ENCODE data around the gene CBX2. TPM values are rescaled to one million over a fixed set of nuclear protein-coding genes. Genes with fewer than 3 reads are reported as not detected.
A peak's percentile ranks its signal among the peaks of the same experiment; 100 is the strongest.

Gene CBX2
- polyA plus RNA-seq, 2 of the 4 experiments (the other 2 are of a cell fraction), result 7.4 to 16.4 TPM

GRCh38 chr17:79777120-79777893 is 641 bp upstream of the CBX2 start (continued):
- no peak for TF ChIP-seq FOXS1 (CRISPR knock-in tag; IDR thresholded peaks at IDR 0.05)
- peak; percentile 68; the same call in 1 of the 2 replicates for TF ChIP-seq PHF8 (IDR thresholded peaks at IDR 0.05; ENCODE audit: borderline replicate concordance, low read depth)
- TF ChIP-seq, protein P1, sequence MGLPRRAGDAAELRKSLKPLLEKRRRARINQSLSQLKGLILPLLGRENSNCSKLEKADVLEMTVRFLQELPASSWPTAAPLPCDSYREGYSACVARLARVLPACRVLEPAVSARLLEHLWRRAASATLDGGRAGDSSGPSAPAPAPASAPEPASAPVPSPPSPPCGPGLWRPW (IDR thresholded peaks at IDR 0.05), result no peak
- TF ChIP-seq MAZ (IDR thresholded peaks at IDR 0.05; ENCODE audit: borderline replicate concordance, low read depth, low read length), result no peak
- no peak for TF ChIP-seq CEBPB (IDR thresholded peaks at IDR 0.05)
- TF ChIP-seq NPAS2 (CRISPR knock-in tag; IDR thresholded peaks at IDR 0.05; ENCODE audit: borderline replicate concordance), result no peak
- TF ChIP-seq REST (IDR thresholded peaks at IDR 0.05), result no peak
- TF ChIP-seq, protein P2, sequence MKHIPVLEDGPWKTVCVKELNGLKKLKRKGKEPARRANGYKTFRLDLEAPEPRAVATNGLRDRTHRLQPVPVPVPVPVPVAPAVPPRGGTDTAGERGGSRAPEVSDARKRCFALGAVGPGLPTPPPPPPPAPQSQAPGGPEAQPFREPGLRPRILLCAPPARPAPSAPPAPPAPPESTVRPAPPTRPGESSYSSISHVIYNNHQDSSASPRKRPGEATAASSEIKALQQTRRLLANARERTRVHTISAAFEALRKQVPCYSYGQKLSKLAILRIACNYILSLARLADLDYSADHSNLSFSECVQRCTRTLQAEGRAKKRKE (CRISPR knock-in tag; IDR thresholded peaks at IDR 0.05; ENCODE audit: low read depth), result no peak
- TF ChIP-seq, protein P3, sequence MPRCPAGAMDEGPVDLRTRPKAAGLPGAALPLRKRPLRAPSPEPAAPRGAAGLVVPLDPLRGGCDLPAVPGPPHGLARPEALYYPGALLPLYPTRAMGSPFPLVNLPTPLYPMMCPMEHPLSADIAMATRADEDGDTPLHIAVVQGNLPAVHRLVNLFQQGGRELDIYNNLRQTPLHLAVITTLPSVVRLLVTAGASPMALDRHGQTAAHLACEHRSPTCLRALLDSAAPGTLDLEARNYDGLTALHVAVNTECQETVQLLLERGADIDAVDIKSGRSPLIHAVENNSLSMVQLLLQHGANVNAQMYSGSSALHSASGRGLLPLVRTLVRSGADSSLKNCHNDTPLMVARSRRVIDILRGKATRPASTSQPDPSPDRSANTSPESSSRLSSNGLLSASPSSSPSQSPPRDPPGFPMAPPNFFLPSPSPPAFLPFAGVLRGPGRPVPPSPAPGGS (IDR thresholded peaks at IDR 0.05), result peak; percentile 56; the same call in 1 of the 3 replicates
- TF ChIP-seq EP300 (IDR thresholded peaks at IDR 0.05), result no peak
- TF ChIP-seq RNF2 (IDR thresholded peaks at IDR 0.05; ENCODE audit: borderline replicate concordance, low read depth), result no peak
- no peak for TF ChIP-seq SREBF2 (IDR thresholded peaks at IDR 0.05)
- no peak for TF ChIP-seq ESRRA (IDR thresholded peaks at IDR 0.05; ENCODE audit: borderline replicate concordance, low read length)
- TF ChIP-seq, protein P4, sequence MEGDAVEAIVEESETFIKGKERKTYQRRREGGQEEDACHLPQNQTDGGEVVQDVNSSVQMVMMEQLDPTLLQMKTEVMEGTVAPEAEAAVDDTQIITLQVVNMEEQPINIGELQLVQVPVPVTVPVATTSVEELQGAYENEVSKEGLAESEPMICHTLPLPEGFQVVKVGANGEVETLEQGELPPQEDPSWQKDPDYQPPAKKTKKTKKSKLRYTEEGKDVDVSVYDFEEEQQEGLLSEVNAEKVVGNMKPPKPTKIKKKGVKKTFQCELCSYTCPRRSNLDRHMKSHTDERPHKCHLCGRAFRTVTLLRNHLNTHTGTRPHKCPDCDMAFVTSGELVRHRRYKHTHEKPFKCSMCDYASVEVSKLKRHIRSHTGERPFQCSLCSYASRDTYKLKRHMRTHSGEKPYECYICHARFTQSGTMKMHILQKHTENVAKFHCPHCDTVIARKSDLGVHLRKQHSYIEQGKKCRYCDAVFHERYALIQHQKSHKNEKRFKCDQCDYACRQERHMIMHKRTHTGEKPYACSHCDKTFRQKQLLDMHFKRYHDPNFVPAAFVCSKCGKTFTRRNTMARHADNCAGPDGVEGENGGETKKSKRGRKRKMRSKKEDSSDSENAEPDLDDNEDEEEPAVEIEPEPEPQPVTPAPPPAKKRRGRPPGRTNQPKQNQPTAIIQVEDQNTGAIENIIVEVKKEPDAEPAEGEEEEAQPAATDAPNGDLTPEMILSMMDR (IDR thresholded peaks at IDR 0.05), result peak; percentile 53; the same call in 2 of the 3 replicates
- TF ChIP-seq ELK1 (IDR thresholded peaks at IDR 0.05; ENCODE audit: low read depth, low read length), result no peak
- no peak for TF ChIP-seq CBX2 (IDR thresholded peaks at IDR 0.05; ENCODE audit: borderline replicate concordance, low read depth)
